Measurements from ENCODE around the gene ANKRD31. TPM values are rescaled to one million over a fixed set of nuclear protein-coding genes. Genes with fewer than 3 reads are reported as not detected.
"Not testable (repeated sequence)": the region's sequence is repeated elsewhere in the genome, so short reads cannot be mapped to it uniquely, and the experiment has no call there.

Gene ANKRD31
- total RNA-seq, 2 donors from 2014 or later: 0.07 to 0.08 TPM

DNA sequence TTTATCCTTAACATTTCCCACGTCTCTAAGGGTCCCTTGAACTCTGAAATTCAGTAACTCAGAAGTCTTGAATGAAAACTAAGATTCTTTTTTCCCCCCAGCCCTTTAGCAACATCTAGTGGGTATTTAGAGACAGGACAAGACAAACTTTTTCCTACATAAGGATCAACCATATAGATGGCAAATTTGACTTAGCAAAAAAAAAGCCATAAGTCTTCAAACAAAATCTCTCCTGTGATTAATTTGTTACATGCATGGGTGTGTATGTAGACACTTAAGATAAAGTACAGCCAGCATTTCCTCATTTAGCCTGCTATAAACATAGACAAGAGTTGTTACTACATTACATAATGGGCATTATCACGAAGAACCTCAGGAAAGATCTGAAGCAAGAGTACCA is 29.1 kb upstream of the ANKRD31 start:
- Histone ChIP-seq H3K36me3 (no peaks in the 10 kb centered on the region), H3K27me3 (no peaks in the 10 kb centered on the region), H3K4me1 (no peaks in the 10 kb centered on the region), H3K27ac (no peak overlapping the region), H3K9me3 (no peaks in the 10 kb centered on the region), H3K4me3 (no peak overlapping the region)
- DNase-seq (ENCODE audit: low spot score): no peak
- TF ChIP-seq, protein P1, sequence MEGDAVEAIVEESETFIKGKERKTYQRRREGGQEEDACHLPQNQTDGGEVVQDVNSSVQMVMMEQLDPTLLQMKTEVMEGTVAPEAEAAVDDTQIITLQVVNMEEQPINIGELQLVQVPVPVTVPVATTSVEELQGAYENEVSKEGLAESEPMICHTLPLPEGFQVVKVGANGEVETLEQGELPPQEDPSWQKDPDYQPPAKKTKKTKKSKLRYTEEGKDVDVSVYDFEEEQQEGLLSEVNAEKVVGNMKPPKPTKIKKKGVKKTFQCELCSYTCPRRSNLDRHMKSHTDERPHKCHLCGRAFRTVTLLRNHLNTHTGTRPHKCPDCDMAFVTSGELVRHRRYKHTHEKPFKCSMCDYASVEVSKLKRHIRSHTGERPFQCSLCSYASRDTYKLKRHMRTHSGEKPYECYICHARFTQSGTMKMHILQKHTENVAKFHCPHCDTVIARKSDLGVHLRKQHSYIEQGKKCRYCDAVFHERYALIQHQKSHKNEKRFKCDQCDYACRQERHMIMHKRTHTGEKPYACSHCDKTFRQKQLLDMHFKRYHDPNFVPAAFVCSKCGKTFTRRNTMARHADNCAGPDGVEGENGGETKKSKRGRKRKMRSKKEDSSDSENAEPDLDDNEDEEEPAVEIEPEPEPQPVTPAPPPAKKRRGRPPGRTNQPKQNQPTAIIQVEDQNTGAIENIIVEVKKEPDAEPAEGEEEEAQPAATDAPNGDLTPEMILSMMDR (IDR thresholded peaks at IDR 0.05): peak in 1 of 2 donors; percentile 51

DNA sequence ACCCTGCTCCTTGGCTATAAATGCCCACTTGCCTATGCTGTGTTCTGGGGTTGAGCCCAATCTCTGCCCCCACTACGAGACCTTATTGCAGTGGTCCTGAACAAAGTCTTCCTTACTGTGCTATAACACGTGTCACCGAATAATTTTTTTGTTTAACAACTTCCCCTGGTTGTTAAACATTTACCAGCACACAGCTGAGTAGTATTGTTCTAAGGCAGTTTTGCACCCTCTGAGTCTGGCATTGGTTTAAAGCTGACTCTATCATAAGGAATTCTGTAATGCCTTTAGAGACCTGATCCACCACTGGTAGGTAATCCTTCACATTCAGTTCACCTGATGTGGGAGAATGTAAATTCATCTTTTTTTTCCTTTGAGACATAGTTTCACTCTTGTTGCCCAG is 25.6 kb upstream of the ANKRD31 start:
- no peaks in the 10 kb centered on the region for H3K9me3 ChIP-seq
- no peak overlapping the region for H3K4me3 ChIP-seq
- H3K4me1 ChIP-seq: no peaks in the 10 kb centered on the region
- H3K27me3 ChIP-seq: no peaks in the 10 kb centered on the region
- TF ChIP-seq, protein P1 (IDR thresholded peaks at IDR 0.05): no peak
- H3K36me3 ChIP-seq: no peaks in the 10 kb centered on the region
- H3K27ac ChIP-seq: no peak overlapping the region
- no peak for DNase-seq (ENCODE audit: low spot score)

DNA sequence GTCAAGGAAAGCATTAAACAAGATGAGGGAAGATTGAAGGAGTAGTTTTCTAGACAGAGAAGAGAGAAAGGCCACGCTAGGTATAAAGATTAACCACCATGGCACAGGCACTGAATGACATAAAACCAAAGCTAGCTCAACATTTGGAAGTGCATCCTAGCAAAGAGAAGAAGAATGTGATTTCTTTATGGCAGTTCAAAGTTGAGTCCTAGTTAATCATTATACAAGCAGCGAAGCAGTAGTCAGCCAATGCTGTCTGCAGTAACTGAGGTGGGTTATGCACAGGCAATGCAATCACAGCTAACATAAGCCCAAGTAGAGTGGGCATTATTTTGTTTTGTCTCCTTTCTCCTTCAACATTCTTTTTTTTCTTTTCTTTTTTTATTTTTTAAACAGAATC is 24.0 kb upstream of the ANKRD31 start:
- DNase-seq (ENCODE audit: low spot score): no peak
- no peaks in the 10 kb centered on the region for H3K4me1 ChIP-seq
- H3K9me3 ChIP-seq: peaks cover 0 to 5% of the 10 kb centered on the region in 2 donors
- TF ChIP-seq, protein P1 (IDR thresholded peaks at IDR 0.05): no peak
- H3K27ac ChIP-seq: no peak overlapping the region
- H3K36me3 ChIP-seq: no peaks in the 10 kb centered on the region
- H3K27me3 ChIP-seq: no peaks in the 10 kb centered on the region
- H3K4me3 ChIP-seq: no peak overlapping the region

DNA sequence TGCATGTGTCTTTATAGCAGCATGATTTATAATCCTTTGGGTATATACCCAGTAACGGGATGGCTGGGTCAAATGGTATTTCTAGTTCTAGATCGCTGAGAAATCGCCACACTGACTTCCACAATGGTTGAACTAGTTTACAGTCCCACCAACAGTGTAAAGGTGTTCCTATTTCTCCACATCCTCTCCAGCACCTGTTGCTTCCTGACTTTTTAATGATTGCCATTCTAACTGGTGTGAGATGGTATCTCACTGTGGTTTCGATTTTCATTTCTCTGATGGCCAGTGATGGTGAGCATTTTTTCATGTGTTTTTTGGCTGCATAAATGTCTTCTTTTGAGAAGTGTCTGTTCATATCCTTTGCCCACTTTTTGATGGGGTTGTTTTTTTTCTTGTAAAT is 13.8 kb upstream of the ANKRD31 start:
- not testable (repeated sequence) for H3K27ac ChIP-seq; DNase-seq (ENCODE audit: low spot score); H3K4me1 ChIP-seq; H3K9me3 ChIP-seq; H3K36me3 ChIP-seq; H3K27me3 ChIP-seq; H3K4me3 ChIP-seq

DNA sequence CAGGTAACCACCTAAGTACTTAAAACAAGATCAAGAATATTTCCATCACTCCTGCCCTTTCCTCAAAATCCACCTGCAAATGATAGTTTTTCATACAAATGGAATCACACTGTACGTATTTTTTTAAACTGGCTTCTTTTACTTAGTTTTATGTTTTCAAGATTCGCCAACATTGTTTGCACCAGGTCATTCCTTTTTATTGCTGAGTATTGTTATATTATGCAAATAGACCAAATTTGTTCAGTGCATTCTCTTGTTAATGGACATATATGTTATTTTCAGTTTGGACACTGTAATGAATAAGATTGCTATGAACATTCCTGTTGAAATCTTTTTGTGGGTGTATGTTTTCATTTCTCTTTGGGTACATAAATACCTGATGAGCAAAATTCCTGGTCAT is 8.3 kb upstream of the ANKRD31 start:
- Histone ChIP-seq H3K4me3 (no peak overlapping the region), H3K27ac (no peak overlapping the region), H3K27me3 (no peaks in the 10 kb centered on the region), H3K9me3 (no peaks in the 10 kb centered on the region), H3K4me1 (no peaks in the 10 kb centered on the region), H3K36me3 (no peaks in the 10 kb centered on the region)
- no peak for DNase-seq (ENCODE audit: low spot score)
- TF ChIP-seq, protein P1 (IDR thresholded peaks at IDR 0.05): no peak

DNA sequence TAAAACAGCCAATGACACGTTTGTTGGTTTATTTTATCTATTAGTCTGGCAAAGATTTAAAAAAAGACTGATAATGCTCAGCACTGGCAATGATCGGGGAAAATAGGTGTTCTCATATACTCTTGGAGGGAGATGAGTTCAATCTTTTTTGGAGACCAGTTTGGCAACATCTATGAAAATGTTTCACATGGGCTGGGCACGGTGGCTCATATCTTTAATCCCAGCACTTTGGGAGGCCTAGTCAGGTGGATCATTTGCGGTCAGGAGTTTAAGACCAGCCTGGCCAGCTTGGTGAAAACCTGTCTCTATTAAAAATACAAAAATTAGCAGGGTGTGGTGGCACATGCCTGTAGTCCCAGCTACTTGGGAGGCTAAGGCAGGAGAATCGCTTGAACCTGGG is 6.8 kb upstream of the ANKRD31 start:
- no peaks in the 10 kb centered on the region for H3K27me3 ChIP-seq
- TF ChIP-seq, protein P1 (IDR thresholded peaks at IDR 0.05): no peak
- no peaks in the 10 kb centered on the region for H3K9me3 ChIP-seq
- no peaks in the 10 kb centered on the region for H3K4me1 ChIP-seq
- H3K4me3 ChIP-seq: no peak overlapping the region
- no peaks in the 10 kb centered on the region for H3K36me3 ChIP-seq
- no peak for DNase-seq (ENCODE audit: low spot score)
- no peak overlapping the region for H3K27ac ChIP-seq
